IPS-20b (cell line): ENCODE data around the gene NRL.
A peak's percentile ranks its signal among the peaks of the same experiment; 100 is the strongest.

Experiments
- H3K27ac ChIP-seq: one replicate; pipeline ENCODE4 v1.5.1; 2013; ENCODE audit warnings: low read length
- H3K27me3 ChIP-seq: 2 replicates; pipeline ENCODE4 v1.6.1; 2013; ENCODE audit warnings: mild to moderate bottlenecking, low read length, inconsistent platforms; ENCODE audit not compliant: insufficient read depth
- H3K36me3 ChIP-seq: 2 replicates; pipeline ENCODE4 v1.6.1; 2013; ENCODE audit warnings: low read depth, mild to moderate bottlenecking, inconsistent platforms, low read length, moderate library complexity; ENCODE audit not compliant: insufficient read depth
- H3K4me1 ChIP-seq: 2 replicates; pipeline ENCODE4 v1.6.1; 2013; ENCODE audit warnings: mild to moderate bottlenecking, control low read depth, inconsistent platforms, low read length, moderate library complexity; ENCODE audit not compliant: insufficient read depth
- H3K4me3 ChIP-seq: 2 replicates; pipeline ENCODE4 v1.5.1; 2013; ENCODE audit warnings: mild to moderate bottlenecking, low read length, inconsistent platforms
- H3K9ac ChIP-seq: 2 replicates; pipeline ENCODE4 v1.6.1; 2013; ENCODE audit warnings: low read depth, mild to moderate bottlenecking, inconsistent platforms, low read length, moderate library complexity
- H3K9me3 ChIP-seq: 2 replicates; pipeline ENCODE4 v1.6.1; 2013; ENCODE audit warnings: mild to moderate bottlenecking, low read depth, low read length, inconsistent platforms; ENCODE audit not compliant: insufficient read depth

Gene NRL

DNA sequence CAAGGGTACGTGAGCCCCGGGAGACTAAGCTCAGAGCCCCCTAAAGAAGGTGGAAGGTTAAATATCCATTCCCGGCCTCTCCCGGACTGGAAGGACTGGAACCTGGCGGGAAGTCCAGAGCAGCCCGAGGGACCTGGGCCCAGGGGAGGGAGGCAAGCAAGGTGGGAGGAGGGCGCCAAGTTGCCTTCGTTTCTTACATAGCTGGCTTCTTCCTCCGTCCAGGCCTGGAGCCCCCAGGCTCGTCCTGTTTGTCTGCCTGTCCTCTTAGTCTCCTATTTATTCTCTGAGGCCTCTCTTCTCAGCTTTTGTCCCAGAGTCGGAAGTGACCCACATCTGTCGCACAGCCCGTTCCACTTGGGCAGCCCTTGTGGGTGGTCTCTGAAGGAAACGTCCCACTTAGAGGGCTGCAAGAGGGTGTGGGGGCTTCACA lies 19.9 kb downstream of the NRL start:
- Histone ChIP-seq H3K27ac (peak overlapping the region; percentile 22), H3K36me3 (peaks cover 29% of the 10 kb centered on the region), H3K27me3 (peaks cover 8% of the 10 kb centered on the region), H3K4me3 (peak overlapping the region; percentile 90), H3K9ac (peak overlapping the region; percentile 94), H3K9me3 (no peaks in the 10 kb centered on the region), H3K4me1 (peaks cover 8% of the 10 kb centered on the region; the same call in 1 of the 2 replicates)

DNA sequence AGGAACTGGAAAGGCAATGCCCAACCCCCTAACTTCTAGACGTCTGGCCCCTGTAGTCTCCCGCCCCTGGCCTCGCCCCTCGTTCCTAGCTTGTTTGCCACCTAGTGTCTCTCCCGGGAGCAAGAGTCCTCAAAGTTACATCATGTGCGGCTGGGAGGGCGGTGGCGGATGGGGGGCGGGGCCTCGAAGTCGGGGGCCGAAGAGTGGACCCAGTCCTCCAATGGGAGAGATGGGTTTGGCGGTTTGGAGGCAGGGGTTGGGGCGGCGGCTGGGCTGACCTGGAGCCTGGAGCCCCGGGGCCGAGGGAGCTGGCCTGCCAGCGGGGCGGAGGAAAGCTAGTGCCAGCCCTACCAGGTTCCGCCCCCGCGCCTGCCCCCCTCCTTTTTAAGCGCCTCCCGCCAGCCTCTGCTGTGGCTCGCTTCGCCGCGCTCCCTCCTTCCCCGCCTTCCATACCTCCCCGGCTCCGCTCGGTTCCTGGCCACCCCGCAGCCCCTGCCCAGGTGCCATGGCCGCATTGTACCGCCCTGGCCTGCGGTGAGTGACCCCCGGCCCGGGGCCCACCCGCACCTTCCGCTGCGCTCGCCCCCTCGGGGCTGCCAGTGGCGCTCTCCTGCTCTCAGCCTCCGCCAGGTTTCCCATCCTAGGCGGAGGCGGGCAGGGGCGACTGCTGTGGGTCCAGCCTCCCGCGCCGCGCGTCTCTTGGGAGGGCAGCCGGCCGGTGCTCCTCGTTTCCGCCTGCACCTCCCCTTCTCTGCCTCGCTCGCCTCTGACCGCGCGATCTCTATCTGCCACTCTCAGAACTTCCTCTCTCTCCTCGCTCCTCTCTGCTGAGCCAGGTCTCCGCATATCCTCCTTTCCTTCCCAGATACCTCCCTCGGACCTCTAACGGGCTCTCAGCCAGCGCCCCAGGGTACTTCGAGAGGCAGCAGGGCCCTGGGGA lies 20.6 kb downstream of the NRL start, which contains the start of gene PCK2:
Gene PCK2, plus strand, starts transcription at position 411 of the 940 bp plus-strand sequence. Its CDS starts 95 bp downstream, at position 506.
- Histone ChIP-seq H3K36me3 (peaks cover 22% of the 10 kb centered on the region), H3K27ac (peak within 1 kb of the TSS; percentile 93), H3K4me3 (peak within 1 kb of the TSS; percentile 90), H3K9ac (peak within 1 kb of the TSS; percentile 94), H3K4me1 (peaks cover 8% of the 10 kb centered on the region; the same call in 1 of the 2 replicates), H3K9me3 (no peaks in the 10 kb centered on the region), H3K27me3 (peaks cover 8% of the 10 kb centered on the region)

GRCh38 chr14:24093207-24093900 lies 21.4 kb downstream of the NRL start:
- Histone ChIP-seq H3K4me3 (peak overlapping the region; percentile 56; the same call in 1 of the 2 replicates), H3K27ac (peak overlapping the region; percentile 93), H3K27me3 (peaks cover 8% of the 10 kb centered on the region), H3K9ac (peak overlapping the region; percentile 87), H3K9me3 (no peaks in the 10 kb centered on the region), H3K36me3 (peaks cover 15% of the 10 kb centered on the region), H3K4me1 (peaks cover 8% of the 10 kb centered on the region; the same call in 1 of the 2 replicates)

DNA sequence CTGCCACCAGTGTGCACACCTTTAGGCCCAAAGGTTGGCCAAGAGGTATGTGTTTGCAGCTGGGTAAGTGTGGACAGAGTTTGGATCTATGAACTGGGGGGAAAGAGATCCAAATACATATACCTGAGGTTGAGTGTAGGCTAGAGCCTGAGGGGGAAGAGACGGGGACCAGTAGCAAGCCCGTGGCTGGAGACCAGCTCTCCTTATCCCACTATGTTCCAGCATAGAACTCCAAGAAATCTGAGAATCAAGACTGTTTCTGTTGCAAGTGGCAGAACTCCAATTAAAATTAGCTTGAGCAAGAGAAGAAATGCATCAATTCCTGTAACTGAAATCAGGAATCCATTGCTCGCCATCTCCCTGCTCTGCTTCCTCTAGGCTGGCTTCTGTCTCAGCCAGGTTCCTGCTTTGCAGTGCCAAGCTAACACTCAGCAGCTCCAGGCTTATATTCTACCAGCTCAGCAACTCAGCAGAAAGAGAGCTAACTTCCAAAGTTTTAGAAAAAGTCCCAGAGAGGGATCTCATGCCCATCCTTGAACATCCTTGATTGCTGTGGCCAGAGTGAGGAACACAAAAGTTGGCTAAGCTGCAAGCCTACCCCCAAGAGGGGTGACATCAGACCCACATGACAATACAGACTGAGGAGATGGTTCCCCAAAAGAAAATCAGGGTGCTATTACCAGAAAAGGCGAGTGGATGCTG lies 22.1 kb downstream of the NRL start:
- Histone ChIP-seq H3K4me1 (peaks cover 8% of the 10 kb centered on the region; the same call in 1 of the 2 replicates), H3K36me3 (peaks cover 8% of the 10 kb centered on the region), H3K9me3 (no peaks in the 10 kb centered on the region), H3K27ac (no peak overlapping the region), H3K27me3 (peaks cover 8% of the 10 kb centered on the region), H3K9ac (peak overlapping the region; percentile 87; the same call in 1 of the 2 replicates), H3K4me3 (no peak overlapping the region)

- H3K27ac ChIP-seq: no peak overlapping the region
- peaks cover 7% of the 10 kb centered on the region for H3K36me3 ChIP-seq
- H3K9me3 ChIP-seq: no peaks in the 10 kb centered on the region
- H3K9ac ChIP-seq: no peak overlapping the region
- peaks cover 8% of the 10 kb centered on the region for H3K27me3 ChIP-seq
- H3K4me3 ChIP-seq: no peak overlapping the region
- H3K4me1 ChIP-seq: peaks cover 8% of the 10 kb centered on the region; the same call in 1 of the 2 replicates
Measured at GRCh38 chr14:24092110-24092504, 22.6 kb downstream of the NRL start.

- H3K9me3 ChIP-seq: no peaks in the 10 kb centered on the region
- peaks cover 8% of the 10 kb centered on the region for H3K27me3 ChIP-seq
- H3K27ac ChIP-seq: no peak overlapping the region
- peaks cover 3% of the 10 kb centered on the region; the same call in 1 of the 2 replicates for H3K4me1 ChIP-seq
- H3K9ac ChIP-seq: no peak overlapping the region
- no peaks in the 10 kb centered on the region for H3K36me3 ChIP-seq
- H3K4me3 ChIP-seq: no peak overlapping the region
Measured at GRCh38 chr14:24089890-24090289, 24.9 kb downstream of the NRL start.

DNA sequence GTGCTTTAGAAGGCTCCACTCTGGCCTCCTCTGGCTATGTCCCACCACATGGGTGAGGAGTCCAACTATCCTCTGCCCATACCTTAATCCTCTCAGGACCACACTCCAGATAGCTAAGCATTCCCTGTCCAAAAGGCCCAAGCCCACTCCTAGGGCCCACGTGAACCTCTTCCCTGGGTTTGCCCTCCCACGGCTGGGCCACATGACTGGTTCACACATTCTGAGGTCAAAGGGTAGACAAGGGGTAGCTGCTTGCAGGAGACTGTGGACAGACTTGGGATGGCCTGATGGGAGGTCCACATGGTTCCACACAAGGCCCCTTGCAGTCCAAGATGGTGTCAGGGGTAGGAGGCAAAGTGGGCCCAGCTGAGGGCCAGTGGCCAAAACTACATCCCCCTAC lies 26.7 kb downstream of the NRL start:
- H3K27ac ChIP-seq: no peak overlapping the region

DNA sequence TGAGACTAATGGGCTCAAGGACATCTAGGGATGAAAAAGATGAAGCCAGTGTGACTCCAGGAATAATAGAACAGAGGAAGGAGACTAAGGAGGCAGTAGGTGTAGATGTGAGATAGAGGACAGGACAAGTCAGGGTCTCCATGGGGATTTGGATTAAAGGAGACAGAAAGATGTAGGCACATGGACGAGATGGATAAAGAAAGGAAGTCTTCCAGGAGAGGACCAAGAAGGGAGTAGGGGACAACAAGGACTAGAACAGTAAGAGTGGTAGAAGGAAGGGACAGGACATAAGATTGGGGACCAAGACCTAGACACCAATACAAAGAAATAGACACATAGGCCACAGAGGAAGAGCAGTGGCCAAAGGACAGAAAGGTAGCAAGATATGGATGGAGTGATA lies 27.7 kb downstream of the NRL start:
- H3K9ac ChIP-seq: no peak overlapping the region
- no peaks in the 10 kb centered on the region for H3K9me3 ChIP-seq
- peaks cover 22% of the 10 kb centered on the region for H3K27me3 ChIP-seq
- H3K4me3 ChIP-seq: no peak overlapping the region
- H3K27ac ChIP-seq: no peak overlapping the region
- peaks cover 2% of the 10 kb centered on the region; the same call in 1 of the 2 replicates for H3K4me1 ChIP-seq
- no peaks in the 10 kb centered on the region for H3K36me3 ChIP-seq

More for the DNA sequence above, 26.7 kb downstream of the NRL start:
- Histone ChIP-seq H3K36me3 (no peaks in the 10 kb centered on the region), H3K4me3 (no peak overlapping the region), H3K27me3 (peaks cover 19% of the 10 kb centered on the region), H3K4me1 (no peaks in the 10 kb centered on the region; the same call in 1 of the 2 replicates), H3K9ac (no peak overlapping the region), H3K9me3 (no peaks in the 10 kb centered on the region)

DNA sequence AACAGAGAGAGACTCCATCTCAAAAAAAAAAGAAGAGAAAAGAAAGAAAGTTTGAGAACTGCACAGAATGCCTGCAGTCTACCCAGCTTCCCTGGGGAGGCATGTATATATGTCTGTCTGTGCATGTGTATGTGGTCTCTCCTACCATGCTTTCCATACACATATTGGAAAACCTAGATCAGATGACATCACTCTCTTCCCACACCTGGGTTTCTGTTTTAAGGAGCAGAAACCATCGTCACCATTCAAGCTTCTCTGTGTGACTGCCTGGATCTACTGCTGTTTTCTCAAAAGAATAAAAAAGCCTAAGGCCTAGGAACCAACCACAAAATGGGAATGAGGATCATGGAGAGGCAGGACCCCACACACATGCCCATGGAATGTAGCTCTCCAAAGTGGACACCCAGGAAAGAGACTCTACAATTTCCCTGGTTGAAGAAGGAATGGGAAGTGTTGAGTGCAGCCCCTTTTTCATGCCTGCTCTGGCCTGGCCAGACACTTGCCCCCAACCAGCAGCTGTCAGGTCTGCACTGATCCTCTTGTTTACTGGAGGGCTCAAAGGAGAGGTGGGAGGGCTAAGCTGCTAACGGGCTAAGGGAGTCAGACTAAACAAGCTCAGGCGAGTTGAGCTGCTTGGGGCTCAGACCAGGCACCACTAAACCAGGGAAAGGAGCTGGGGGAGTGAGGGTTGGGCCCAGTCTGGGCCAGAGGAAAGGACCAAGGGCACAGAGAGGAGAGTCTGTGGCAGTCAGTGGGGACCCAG lies 28.4 kb downstream of the NRL start:
- Histone ChIP-seq H3K27ac (no peak overlapping the region), H3K36me3 (no peaks in the 10 kb centered on the region), H3K27me3 (peaks cover 27% of the 10 kb centered on the region), H3K4me3 (no peak overlapping the region), H3K9ac (no peak overlapping the region), H3K9me3 (no peaks in the 10 kb centered on the region), H3K4me1 (peaks cover 3% of the 10 kb centered on the region; the same call in 1 of the 2 replicates)

- H3K9ac ChIP-seq: no peak overlapping the region
- H3K27ac ChIP-seq: no peak overlapping the region
- peaks cover 9% of the 10 kb centered on the region; the same call in 1 of the 2 replicates for H3K4me1 ChIP-seq
- H3K9me3 ChIP-seq: no peaks in the 10 kb centered on the region
- H3K27me3 ChIP-seq: peaks cover 37% of the 10 kb centered on the region
- no peak overlapping the region for H3K4me3 ChIP-seq
- H3K36me3 ChIP-seq: no peaks in the 10 kb centered on the region
Measured at GRCh38 chr14:24085215-24085614, 29.5 kb downstream of the NRL start.
